Esophagus muscularis mucosa (tissue), 4 donors: ENCODE measurements around the gene CYB5R2. TPM values are rescaled to one million over a fixed set of nuclear protein-coding genes. Genes with fewer than 3 reads are reported as not detected.
"Not testable (repeated sequence)": the region's sequence is repeated elsewhere in the genome, so short reads cannot be mapped to it uniquely, and the experiment has no call there.

Experiments used
- DNase-seq: peaks from one replicate; pipeline ENCODE4 v3.0.0-alpha.2; 2017; ENCODE audit errors: extremely low spot score
- H3K27ac ChIP-seq, 4 donors: fragments of 200-600 bp; sonication (generic); replicated peaks in 1 of 4; 1 replicate in 3 of 4; 2 replicates in 1 of 4; pipeline ENCODE4 v1.5.1; 2016 to 2019; ENCODE audit warnings: mild to moderate bottlenecking in 1 of 4
- H3K27me3 ChIP-seq, 4 donors: fragments of 200-600 bp; sonication (generic); one replicate each; pipeline versions ENCODE4 v1.5.1 to v1.6.0; 2016 to 2019
- H3K36me3 ChIP-seq, 4 donors: fragments of 200-600 bp; sonication (generic); one replicate each; pipeline ENCODE4 v1.5.1; 2016 to 2019
- H3K4me1 ChIP-seq, 4 donors: fragments of 200-600 bp; sonication (generic); one replicate each; pipeline ENCODE4 v1.5.1; 2016 to 2019
- H3K4me3 ChIP-seq, 4 donors: fragments of 200-600 bp; sonication (generic); 1 replicate in 2 of 4; 2 replicates in 2 of 4; pipeline ENCODE4 v1.5.1; 2016 to 2019; ENCODE audit warnings: mild to moderate bottlenecking in 4 of 4, moderate library complexity in 1 of 4
- H3K9me3 ChIP-seq, 4 donors: fragments of 200-600 bp; sonication (generic); 1 replicate in 3 of 4; 2 replicates in 1 of 4; pipeline ENCODE4 v1.5.1; 2016 to 2019
- EP300 ChIP-seq: sonication (generic); formaldehyde crosslinking; IDR thresholded peaks from one replicate; pipeline ENCODE4 v1.6.1; 2017; ENCODE audit warnings: antibody characterized with exemption
- POLR2A ChIP-seq: fragments of 450-650 bp; IDR thresholded peaks from one replicate; pipeline ENCODE4 v1.6.1; 2017; ENCODE audit warnings: antibody characterized with exemption, moderate library complexity, mild to moderate bottlenecking, low read depth
- POLR2AphosphoS5 ChIP-seq, 2 donors: sonication (generic); formaldehyde crosslinking; IDR thresholded peaks; one replicate each; pipeline ENCODE4 v1.6.1; 2017; ENCODE audit warnings: antibody characterized with exemption in 2 of 2
- WGBS: methylation state at CpG from one replicate; pipeline ENCODE4 v1.1.5; 2018; 5-methylcytosine and 5-hydroxymethylcytosine counted together
- intact Hi-C: fragments of 100-400 bp; cut with DNase I; formaldehyde crosslinking; loops from one replicate; pipeline ENCODE4 v1.15.1; 2023
- total RNA-seq, 4 donors: library from RNA; depleted of rRNA; stranded (reverse); fragments of >200 nt; gene quantifications; one replicate each; pipeline versions ENCODE4 v1.1.0 to v1.2.1, GENCODE V29; 2016
- TF ChIP-seq, protein P1 (sequence below), 3 experiments: fragments of 200-600 bp in 2 of 3; fragments of 450-650 bp in 1 of 3; sonication (generic) in 2 of 3; IDR thresholded peaks; one replicate each; pipeline ENCODE4 v1.5.1; 2017 to 2019; ENCODE audit warnings: antibody characterized with exemption in 3 of 3, mild to moderate bottlenecking in 2 of 3, moderate library complexity in 1 of 3

Gene CYB5R2
- total RNA-seq, 4 donors from 2014 or later, result 2.2 to 4.2 (median 2.6) TPM

- Histone ChIP-seq H3K4me1 (peaks cover 0 to 6% (median 0%) of the 10 kb centered on the region in 4 donors), H3K27me3 (peaks cover 0 to 12% (median 0%) of the 10 kb centered on the region in 4 donors), H3K36me3 (peaks cover 0 to 18% (median 3%) of the 10 kb centered on the region in 4 donors), H3K27ac (no peak overlapping the region), H3K9me3 (no peaks in the 10 kb centered on the region), H3K4me3 (no peak overlapping the region)
- DNase-seq, result no peak
- intact Hi-C loops, result no loop called here
- WGBS, result 82% methylated on average over 2 of the region's 2 CpGs
- TF ChIP-seq EP300 (no peak), POLR2A (no peak), POLR2AphosphoS5 (IDR thresholded peaks at IDR 0.05) (no peak)
- TF ChIP-seq, protein P1, sequence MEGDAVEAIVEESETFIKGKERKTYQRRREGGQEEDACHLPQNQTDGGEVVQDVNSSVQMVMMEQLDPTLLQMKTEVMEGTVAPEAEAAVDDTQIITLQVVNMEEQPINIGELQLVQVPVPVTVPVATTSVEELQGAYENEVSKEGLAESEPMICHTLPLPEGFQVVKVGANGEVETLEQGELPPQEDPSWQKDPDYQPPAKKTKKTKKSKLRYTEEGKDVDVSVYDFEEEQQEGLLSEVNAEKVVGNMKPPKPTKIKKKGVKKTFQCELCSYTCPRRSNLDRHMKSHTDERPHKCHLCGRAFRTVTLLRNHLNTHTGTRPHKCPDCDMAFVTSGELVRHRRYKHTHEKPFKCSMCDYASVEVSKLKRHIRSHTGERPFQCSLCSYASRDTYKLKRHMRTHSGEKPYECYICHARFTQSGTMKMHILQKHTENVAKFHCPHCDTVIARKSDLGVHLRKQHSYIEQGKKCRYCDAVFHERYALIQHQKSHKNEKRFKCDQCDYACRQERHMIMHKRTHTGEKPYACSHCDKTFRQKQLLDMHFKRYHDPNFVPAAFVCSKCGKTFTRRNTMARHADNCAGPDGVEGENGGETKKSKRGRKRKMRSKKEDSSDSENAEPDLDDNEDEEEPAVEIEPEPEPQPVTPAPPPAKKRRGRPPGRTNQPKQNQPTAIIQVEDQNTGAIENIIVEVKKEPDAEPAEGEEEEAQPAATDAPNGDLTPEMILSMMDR (IDR thresholded peaks at IDR 0.05), result no peak
Measured at GRCh38 chr11:7667460-7667859, 5.8 kb downstream of the CYB5R2 start.

- no peak overlapping the region for H3K4me3 ChIP-seq
- H3K27me3 ChIP-seq, result peaks cover 0 to 1% (median 0%) of the 10 kb centered on the region in 4 donors
- intact Hi-C loops, result no loop called here
- peaks cover 0 to 18% (median 3%) of the 10 kb centered on the region in 4 donors for H3K36me3 ChIP-seq
- no peak for DNase-seq
- peaks cover 0 to 6% (median 0%) of the 10 kb centered on the region in 4 donors for H3K4me1 ChIP-seq
- WGBS, result 82% methylated on average over 7 of the region's 7 CpGs
- no peaks in the 10 kb centered on the region for H3K9me3 ChIP-seq
- no peak for TF ChIP-seq POLR2AphosphoS5 (IDR thresholded peaks at IDR 0.05)
- TF ChIP-seq, protein P1 (IDR thresholded peaks at IDR 0.05), result no peak
- no peak for TF ChIP-seq POLR2A
- TF ChIP-seq EP300, result no peak
- no peak overlapping the region for H3K27ac ChIP-seq
Measured at GRCh38 chr11:7666292-7666866, 6.9 kb downstream of the CYB5R2 start.

DNA sequence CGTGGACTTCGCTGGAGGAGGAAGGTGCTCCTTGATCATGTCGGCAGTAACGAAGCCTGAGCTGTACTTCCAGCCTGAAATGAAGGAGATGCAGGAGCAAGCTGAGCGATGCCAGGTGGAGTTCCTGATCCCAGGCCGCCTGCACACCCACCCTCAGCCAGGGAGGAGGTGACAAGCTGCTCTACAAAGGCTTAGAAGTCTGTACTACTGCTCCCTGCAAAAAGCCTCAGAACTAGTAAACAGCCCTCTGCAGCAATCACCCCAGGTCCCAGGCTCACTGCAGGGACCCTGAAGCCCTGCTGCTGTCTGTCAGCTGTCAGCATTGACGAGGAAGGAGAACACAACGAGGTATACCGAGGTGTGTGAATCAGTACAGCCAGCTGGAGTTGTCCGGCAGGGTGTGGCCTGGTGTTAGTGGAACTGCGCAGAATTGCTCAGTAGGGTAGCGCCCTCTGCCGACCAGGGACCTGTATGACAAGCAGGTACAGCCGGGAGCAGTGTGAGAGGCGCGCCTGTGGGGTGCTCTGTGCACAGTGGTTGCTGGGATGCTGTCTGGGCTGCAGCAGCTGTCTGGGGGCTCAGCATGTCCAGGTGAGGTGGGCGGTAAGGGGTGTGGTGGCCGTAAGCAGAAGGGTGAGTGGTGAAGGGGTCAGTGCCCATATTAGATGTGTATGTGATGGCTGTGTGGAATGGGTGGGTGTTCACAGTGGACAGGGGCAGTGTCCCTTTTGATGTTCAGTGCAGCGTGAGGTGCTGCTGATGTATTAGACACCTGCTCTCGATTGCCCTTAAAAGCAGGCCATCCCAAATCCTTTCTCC is 7.6 kb downstream of the CYB5R2 start:
- no peaks in the 10 kb centered on the region for H3K27me3 ChIP-seq
- WGBS, result 47% methylated on average over 6 of the region's 20 CpGs
- no peak overlapping the region for H3K27ac ChIP-seq
- DNase-seq, result no peak
- H3K36me3 ChIP-seq, result peaks cover 0 to 18% (median 3%) of the 10 kb centered on the region in 4 donors
- H3K4me3 ChIP-seq, result no peak overlapping the region
- TF ChIP-seq, protein P1 (IDR thresholded peaks at IDR 0.05), result peak; percentile 60 to 69 (median 68)
- no peak for TF ChIP-seq POLR2A
- intact Hi-C loops, result no loop called here
- no peaks in the 10 kb centered on the region for H3K9me3 ChIP-seq
- H3K4me1 ChIP-seq, result peaks cover 0 to 6% (median 0%) of the 10 kb centered on the region in 4 donors

DNA sequence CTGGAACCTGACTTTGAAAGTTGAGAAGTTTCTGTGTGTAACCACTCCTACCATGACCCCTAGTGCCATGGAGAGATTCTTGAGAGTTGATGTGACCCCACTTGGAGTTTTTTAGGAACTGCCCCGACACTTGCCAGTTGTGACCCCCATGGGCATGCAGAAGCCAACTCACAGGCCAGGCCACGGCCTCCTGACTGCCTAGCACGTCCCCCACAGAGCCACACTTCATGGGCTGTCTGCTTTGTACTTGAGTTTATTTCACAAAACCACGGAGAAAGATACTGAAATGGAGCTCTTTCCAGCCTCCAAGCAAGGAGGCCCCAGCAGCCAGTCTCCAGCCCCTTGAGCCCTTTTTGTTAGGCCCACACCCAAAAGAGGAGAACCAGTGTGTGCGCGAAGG is 8.4 kb downstream of the CYB5R2 start:
- no peaks in the 10 kb centered on the region for H3K9me3 ChIP-seq

DNA sequence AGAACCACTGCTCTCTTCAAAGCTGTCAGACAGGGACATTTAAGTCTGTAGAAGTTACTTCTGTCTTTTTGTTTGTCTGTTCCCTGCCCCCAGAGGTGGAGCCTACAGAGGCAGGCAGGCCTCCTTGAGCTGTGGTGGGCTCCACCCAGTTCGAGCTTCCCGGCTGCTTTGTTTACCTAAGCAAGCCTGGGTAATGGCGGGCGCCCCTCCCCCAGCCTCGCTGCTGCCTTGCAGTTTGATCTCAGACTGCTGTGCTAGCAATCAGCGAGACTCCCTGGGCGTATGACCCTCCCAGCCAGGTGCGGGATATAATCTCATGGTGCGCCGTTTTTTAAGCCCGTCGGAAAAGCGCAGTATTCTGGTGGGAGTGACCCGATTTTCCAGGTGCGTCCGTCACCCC is 9.8 kb downstream of the CYB5R2 start:
- H3K27me3 ChIP-seq, H3K27ac ChIP-seq, H3K9me3 ChIP-seq, DNase-seq, H3K4me1 ChIP-seq, H3K4me3 ChIP-seq, intact Hi-C loops: not testable (repeated sequence)
- H3K36me3 ChIP-seq, result peaks cover 0 to 18% (median 3%) of the 10 kb centered on the region in 4 donors
- 92% methylated on average over 14 of the region's 16 CpGs for WGBS

More for the DNA sequence above, 8.4 kb downstream of the CYB5R2 start:
- no peak overlapping the region for H3K27ac ChIP-seq
- intact Hi-C loops, result no loop called here
- H3K4me1 ChIP-seq, result peaks cover 0 to 6% (median 0%) of the 10 kb centered on the region in 4 donors
- no peak for DNase-seq
- no peak for TF ChIP-seq EP300
- TF ChIP-seq POLR2AphosphoS5 (IDR thresholded peaks at IDR 0.05), result no peak
- TF ChIP-seq, protein P1 (IDR thresholded peaks at IDR 0.05), result no peak
- TF ChIP-seq POLR2A, result no peak
- no peaks in the 10 kb centered on the region for H3K27me3 ChIP-seq
- peaks cover 0 to 18% (median 3%) of the 10 kb centered on the region in 4 donors for H3K36me3 ChIP-seq
- no peak overlapping the region for H3K4me3 ChIP-seq
- 98% methylated on average over 6 of the region's 6 CpGs for WGBS
